T-helper 17 cell (primary cell): ENCODE measurements around the gene DMXL2. TPM values are rescaled to one million over a fixed set of nuclear protein-coding genes. Genes with fewer than 3 reads are reported as not detected.
"Not testable (repeated sequence)": the region's sequence is repeated elsewhere in the genome, so short reads cannot be mapped to it uniquely, and the experiment has no call there.

Experiments
- ATAC-seq: fragments of 150-1000 bp; cut with Tn5 transposase; 2 replicates; pipeline ENCODE4 v1.10.0; 2021; ENCODE audit warnings: mild to moderate bottlenecking, moderate library complexity
- DNase-seq, 3 donors: peaks; one replicate each; pipeline versions ENCODE4 v3.0.0 to v3.0.0-alpha.2; 2020 to 2021
- H3K9me3 ChIP-seq: one replicate; pipeline ENCODE4 v1.7.0; 2013; ENCODE audit warnings: low read length, mild to moderate bottlenecking; ENCODE audit not compliant: control insufficient read depth, poor library complexity, severe bottlenecking
- H3K27ac Mint-ChIP-seq: one replicate; pipeline ENCODE4 v1.8.0; 2022; ENCODE audit warnings: mild to moderate bottlenecking, moderate library complexity, mixed read lengths
- H3K27me3 Mint-ChIP-seq: one replicate; pipeline ENCODE4 v1.8.0; 2022; ENCODE audit warnings: mixed read lengths
- H3K36me3 Mint-ChIP-seq: one replicate; pipeline ENCODE4 v1.8.0; 2022; ENCODE audit warnings: low read depth, mixed read lengths
- H3K4me1 Mint-ChIP-seq: one replicate; pipeline ENCODE4 v1.8.0; 2022; ENCODE audit warnings: mild to moderate bottlenecking, mixed read lengths
- H3K4me3 Mint-ChIP-seq: one replicate; pipeline ENCODE4 v1.8.0; 2022; ENCODE audit warnings: mild to moderate bottlenecking, moderate library complexity, mixed read lengths
- total RNA-seq, 4 donors: library from RNA in 2 of 4; stranded (reverse) in 2 of 4; gene quantifications; one replicate each; pipeline ENCODE4 v1.2.3 and lab custom pipeline; 2022 to 2026

DMXL2 gene
- total RNA-seq, 2 donors from 2014 or later: 5.5 to 7.5 TPM

- DNase-seq: no peak
- H3K4me3 Mint-ChIP-seq: no peak overlapping the region
- no peak overlapping the region for H3K27ac Mint-ChIP-seq
- H3K9me3 ChIP-seq: peaks cover 4% of the 10 kb centered on the region
- no peaks in the 10 kb centered on the region for H3K4me1 Mint-ChIP-seq
- peaks cover 2% of the 10 kb centered on the region for H3K36me3 Mint-ChIP-seq
- no peaks in the 10 kb centered on the region for H3K27me3 Mint-ChIP-seq
- no peak for ATAC-seq
These were observed 137.8 kb downstream of the DMXL2 start for GRCh38 chr15:51484781-51485180.

- no peaks in the 10 kb centered on the region for H3K4me1 Mint-ChIP-seq
- ATAC-seq (no peak), DNase-seq (no peak)
- H3K4me3 Mint-ChIP-seq: no peak overlapping the region
- H3K36me3 Mint-ChIP-seq: peaks cover 2% of the 10 kb centered on the region
- H3K9me3 ChIP-seq: peaks cover 4% of the 10 kb centered on the region
- H3K27ac Mint-ChIP-seq: no peak overlapping the region
- no peaks in the 10 kb centered on the region for H3K27me3 Mint-ChIP-seq
These were observed 138.6 kb downstream of the DMXL2 start for GRCh38 chr15:51483985-51484384.

DNA sequence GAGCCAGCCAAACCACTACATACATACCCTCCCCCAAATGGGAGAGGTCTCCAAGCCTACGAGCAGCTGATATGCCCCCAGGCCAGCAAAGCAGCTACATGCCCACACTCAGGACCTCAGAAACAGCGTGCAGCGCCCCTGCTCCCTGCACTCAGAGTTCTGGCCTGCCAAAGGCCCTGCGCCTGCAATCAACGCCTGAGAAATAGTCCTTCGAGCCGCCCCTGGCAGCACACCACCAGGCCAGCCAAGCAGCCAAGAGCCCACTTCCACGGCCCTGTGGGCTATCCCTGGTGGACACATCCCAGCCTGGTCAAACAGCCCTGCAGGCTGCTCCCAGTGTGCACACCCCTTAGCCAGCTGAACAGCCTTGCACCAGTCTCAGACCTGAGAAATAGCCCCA is 139.1 kb downstream of the DMXL2 start:
- H3K9me3 ChIP-seq: peaks cover 4% of the 10 kb centered on the region
- Mint-ChIP-seq H3K4me3 (no peak overlapping the region), H3K36me3 (peaks cover 2% of the 10 kb centered on the region), H3K27ac (no peak overlapping the region), H3K4me1 (no peaks in the 10 kb centered on the region), H3K27me3 (no peaks in the 10 kb centered on the region)
- DNase-seq (no peak), ATAC-seq (no peak)

- Mint-ChIP-seq H3K27me3 (no peaks in the 10 kb centered on the region), H3K4me3 (no peak overlapping the region), H3K27ac (no peak overlapping the region), H3K4me1 (no peaks in the 10 kb centered on the region), H3K36me3 (peaks cover 4% of the 10 kb centered on the region)
- ATAC-seq (no peak), DNase-seq (no peak)
- no peaks in the 10 kb centered on the region for H3K9me3 ChIP-seq
These were observed 146.8 kb downstream of the DMXL2 start for GRCh38 chr15:51475736-51476135.

GRCh38 chr15:51470512-51470911 is 152.1 kb downstream of the DMXL2 start:
- Mint-ChIP-seq H3K4me3 (no peak overlapping the region), H3K36me3 (peaks cover 2% of the 10 kb centered on the region), H3K27me3 (no peaks in the 10 kb centered on the region), H3K4me1 (no peaks in the 10 kb centered on the region), H3K27ac (no peak overlapping the region)
- no peaks in the 10 kb centered on the region for H3K9me3 ChIP-seq
- ATAC-seq (no peak), DNase-seq (no peak)

DNA sequence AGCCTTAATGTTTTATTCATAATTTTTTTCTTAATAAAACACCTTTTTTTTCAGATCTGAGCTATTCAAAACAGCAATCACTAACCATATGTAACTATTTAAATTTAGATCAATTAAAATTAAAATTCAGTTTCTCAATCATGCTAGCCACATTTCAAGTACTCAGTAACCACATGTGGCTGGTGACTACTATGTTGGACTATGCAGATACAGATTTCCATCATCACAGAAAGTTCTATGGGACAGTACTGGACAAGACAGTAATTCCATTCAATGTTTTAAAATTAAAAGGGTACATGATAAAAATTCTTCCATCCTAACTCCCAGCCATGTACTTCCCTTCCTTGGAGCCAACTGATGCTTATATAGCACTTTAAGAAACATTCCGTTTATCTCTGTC is 161.8 kb downstream of the DMXL2 start:
- no peaks in the 10 kb centered on the region for H3K27me3 Mint-ChIP-seq
- no peaks in the 10 kb centered on the region for H3K9me3 ChIP-seq
- DNase-seq (no peak), ATAC-seq (no peak)
- H3K4me1 Mint-ChIP-seq: peaks cover 2% of the 10 kb centered on the region
- peaks cover 18% of the 10 kb centered on the region for H3K36me3 Mint-ChIP-seq
- no peak overlapping the region for H3K27ac Mint-ChIP-seq
- no peak overlapping the region for H3K4me3 Mint-ChIP-seq

DNA sequence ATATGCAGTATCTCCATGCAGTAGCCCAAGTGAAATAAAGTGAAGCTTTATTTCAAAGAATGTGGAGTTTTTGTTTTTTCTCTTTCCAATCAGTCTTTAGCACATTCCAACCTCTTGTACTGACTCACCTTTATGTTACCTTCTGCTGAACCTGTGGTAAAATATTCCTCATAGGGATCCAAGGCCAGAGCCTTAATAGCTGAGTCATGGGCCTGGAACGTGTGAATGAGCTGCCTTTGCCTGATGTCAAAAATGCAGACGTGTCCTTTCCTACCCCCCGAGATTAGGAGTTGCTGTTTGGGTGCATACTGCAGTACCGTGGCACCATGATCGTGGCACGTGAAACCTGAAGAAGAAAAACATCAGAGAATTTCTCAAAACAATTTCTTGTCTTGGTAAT is 172.6 kb downstream of the DMXL2 start:
- DNase-seq: no peak
- Mint-ChIP-seq H3K27ac (no peak overlapping the region), H3K4me1 (no peaks in the 10 kb centered on the region), H3K4me3 (no peak overlapping the region), H3K27me3 (no peaks in the 10 kb centered on the region), H3K36me3 (peaks cover 3% of the 10 kb centered on the region)
- H3K9me3 ChIP-seq: no peaks in the 10 kb centered on the region
- no peak for ATAC-seq

GRCh38 chr15:51448622-51449399 is 173.8 kb downstream of the DMXL2 start:
- no peaks in the 10 kb centered on the region for H3K9me3 ChIP-seq
- Mint-ChIP-seq H3K4me1 (no peaks in the 10 kb centered on the region), H3K36me3 (peaks cover 5% of the 10 kb centered on the region), H3K27ac (no peak overlapping the region), H3K4me3 (no peak overlapping the region), H3K27me3 (no peaks in the 10 kb centered on the region)
- ATAC-seq (no peak), DNase-seq (no peak)

DNA sequence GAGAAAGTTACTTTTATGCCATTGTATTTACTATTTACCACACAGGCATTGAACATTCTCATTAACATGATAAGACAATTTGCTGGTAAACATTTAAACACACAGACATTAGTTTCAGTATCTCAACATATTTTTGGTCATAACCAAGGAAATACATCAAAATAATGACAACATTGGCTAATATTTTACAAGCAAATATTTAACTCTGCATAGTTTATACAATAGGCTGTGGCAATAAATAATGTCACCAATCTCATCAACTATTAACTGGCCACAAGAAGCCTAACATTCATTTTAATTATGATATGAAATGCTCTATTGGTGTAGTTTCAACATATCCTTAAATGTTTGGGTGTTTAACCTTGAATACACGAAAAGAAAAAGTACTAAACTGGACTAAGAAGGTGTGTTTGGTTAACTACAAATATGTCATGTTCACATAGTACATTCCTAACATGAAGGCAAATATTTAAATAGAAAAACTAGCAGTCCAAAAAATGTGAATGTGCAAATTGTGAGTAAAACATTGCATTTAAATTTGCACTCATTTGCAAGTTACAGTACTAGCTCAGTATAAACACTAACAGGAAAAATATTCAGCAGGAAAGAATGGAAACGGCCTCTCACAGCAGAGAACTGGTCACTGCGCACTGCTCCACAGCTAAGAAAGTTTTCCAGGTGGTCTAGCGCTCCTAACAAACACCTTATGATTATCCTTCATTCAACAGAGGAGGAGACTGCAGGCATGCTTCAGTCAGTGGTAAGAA is 174.5 kb downstream of the DMXL2 start:
- Mint-ChIP-seq H3K4me3 (no peak overlapping the region), H3K27ac (no peak overlapping the region), H3K4me1 (no peaks in the 10 kb centered on the region), H3K36me3 (peaks cover 5% of the 10 kb centered on the region), H3K27me3 (no peaks in the 10 kb centered on the region)
- ATAC-seq (no peak), DNase-seq (no peak)
- no peaks in the 10 kb centered on the region for H3K9me3 ChIP-seq

DNA sequence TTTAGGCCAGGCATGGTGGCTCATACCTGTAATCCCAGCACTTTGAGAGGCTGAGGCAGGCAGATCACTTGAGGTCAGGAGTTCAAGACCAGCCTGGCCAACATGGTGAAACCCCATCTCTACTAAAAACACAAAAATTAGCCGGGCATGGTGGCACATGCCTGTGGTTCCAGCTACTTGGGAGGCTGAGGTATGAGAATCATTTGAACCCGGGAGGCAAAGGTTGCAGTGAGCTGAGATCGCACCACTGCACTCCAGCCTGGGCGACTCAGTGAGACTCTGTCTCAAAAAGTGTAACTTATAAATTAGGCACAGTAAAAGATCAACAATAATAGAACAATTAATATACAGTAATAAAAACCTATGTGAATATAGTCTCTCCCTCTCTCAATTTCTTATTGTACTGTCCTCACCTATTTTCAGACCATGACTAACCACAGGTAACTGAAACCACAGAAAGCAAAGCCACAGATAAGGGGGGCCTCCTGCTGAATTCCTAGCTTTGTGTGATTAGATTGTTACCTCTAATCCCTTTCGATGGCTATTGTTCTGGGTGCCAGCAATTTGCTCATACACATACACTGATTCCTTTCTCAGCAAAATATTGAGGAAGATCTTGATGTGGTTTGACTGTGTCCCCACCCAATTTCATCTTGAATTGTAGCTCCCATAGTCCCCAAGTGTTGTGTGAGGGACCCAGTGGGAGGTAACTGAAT is 176.4 kb downstream of the DMXL2 start:
- H3K9me3 ChIP-seq, H3K36me3 Mint-ChIP-seq, H3K4me1 Mint-ChIP-seq, H3K27me3 Mint-ChIP-seq, H3K27ac Mint-ChIP-seq, DNase-seq, ATAC-seq, H3K4me3 Mint-ChIP-seq: not testable (repeated sequence)

- Mint-ChIP-seq H3K4me1 (no peaks in the 10 kb centered on the region), H3K36me3 (peaks cover 2% of the 10 kb centered on the region)
- no peak for ATAC-seq
These were observed 177.8 kb downstream of the DMXL2 start for GRCh38 chr15:51444807-51445206.

GRCh38 chr15:51444112-51444511 is 178.5 kb downstream of the DMXL2 start:
- Mint-ChIP-seq H3K36me3 (peaks cover 2% of the 10 kb centered on the region), H3K27me3 (no peaks in the 10 kb centered on the region), H3K27ac (no peak overlapping the region), H3K4me3 (no peak overlapping the region), H3K4me1 (no peaks in the 10 kb centered on the region)
- no peak for ATAC-seq
- no peaks in the 10 kb centered on the region for H3K9me3 ChIP-seq
- DNase-seq: no peak

More at GRCh38 chr15:51444807-51445206, 177.8 kb downstream of the DMXL2 start:
- Mint-ChIP-seq H3K27me3 (no peaks in the 10 kb centered on the region), H3K27ac (no peak overlapping the region), H3K4me3 (no peak overlapping the region)
- H3K9me3 ChIP-seq: no peaks in the 10 kb centered on the region
- DNase-seq: no peak

DNA sequence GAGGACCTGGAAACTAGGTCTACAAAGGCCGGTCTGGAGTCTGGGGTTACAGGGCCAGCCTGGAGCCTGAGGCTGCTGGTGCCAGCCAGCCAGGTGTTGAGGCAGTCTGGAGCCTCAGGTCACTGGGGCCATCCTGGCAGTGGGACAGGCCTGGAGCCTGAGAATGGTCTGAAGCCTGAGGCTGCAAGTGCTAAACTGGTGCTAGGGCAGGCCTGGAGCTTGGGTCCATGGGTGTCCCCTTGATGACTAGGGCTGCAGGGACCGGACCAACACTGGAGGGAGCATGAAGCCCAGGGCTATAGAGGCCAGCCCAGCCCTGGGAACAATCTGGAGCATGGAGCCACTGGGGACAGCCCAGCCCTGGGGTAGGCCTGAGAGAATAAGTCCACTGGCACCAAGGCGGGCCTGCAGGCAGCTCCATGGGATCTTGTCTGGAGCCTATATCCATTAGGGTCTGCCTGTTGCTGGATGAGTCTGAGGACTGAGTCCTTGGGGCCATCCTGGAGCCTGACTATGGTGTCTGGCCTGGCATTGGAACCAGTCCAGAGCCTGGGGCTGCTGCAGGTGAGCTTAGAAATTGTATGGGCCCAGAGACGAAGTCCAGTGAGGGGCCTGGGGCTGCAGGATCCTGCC is 179.2 kb downstream of the DMXL2 start:
- no peaks in the 10 kb centered on the region for H3K9me3 ChIP-seq
- Mint-ChIP-seq H3K36me3 (peaks cover 2% of the 10 kb centered on the region), H3K4me1 (no peaks in the 10 kb centered on the region), H3K4me3 (no peak overlapping the region), H3K27me3 (no peaks in the 10 kb centered on the region), H3K27ac (no peak overlapping the region)
- no peak for DNase-seq
- no peak for ATAC-seq
